ENCODE measurements around the gene FSTL3.

The FSTL3 gene

DNA sequence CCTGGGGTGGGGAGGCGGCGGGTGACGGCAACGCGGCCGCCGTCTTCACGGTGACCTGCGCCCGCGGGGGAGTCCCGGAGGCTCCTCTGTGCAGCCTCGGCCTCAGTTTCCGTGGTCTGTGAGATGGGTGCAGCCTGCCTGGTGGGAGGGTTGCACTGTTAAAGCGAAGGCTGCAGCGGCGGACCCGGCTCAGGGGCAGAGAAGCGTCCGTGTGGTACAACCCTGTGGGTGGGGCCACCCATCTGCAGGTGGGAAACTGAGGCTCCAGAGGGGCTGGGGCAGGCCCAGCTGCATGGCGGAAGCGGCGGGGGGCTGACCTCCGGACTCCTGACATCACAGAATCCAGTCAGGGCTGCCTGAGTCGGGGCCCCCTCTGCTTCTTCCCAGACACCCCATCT is 36.0 kb upstream of the FSTL3 start:
- TF ChIP-seq, protein P1, sequence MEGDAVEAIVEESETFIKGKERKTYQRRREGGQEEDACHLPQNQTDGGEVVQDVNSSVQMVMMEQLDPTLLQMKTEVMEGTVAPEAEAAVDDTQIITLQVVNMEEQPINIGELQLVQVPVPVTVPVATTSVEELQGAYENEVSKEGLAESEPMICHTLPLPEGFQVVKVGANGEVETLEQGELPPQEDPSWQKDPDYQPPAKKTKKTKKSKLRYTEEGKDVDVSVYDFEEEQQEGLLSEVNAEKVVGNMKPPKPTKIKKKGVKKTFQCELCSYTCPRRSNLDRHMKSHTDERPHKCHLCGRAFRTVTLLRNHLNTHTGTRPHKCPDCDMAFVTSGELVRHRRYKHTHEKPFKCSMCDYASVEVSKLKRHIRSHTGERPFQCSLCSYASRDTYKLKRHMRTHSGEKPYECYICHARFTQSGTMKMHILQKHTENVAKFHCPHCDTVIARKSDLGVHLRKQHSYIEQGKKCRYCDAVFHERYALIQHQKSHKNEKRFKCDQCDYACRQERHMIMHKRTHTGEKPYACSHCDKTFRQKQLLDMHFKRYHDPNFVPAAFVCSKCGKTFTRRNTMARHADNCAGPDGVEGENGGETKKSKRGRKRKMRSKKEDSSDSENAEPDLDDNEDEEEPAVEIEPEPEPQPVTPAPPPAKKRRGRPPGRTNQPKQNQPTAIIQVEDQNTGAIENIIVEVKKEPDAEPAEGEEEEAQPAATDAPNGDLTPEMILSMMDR (IDR thresholded peaks at IDR 0.05; ENCODE audit: insufficient read depth, low read length, poor library complexity, severe bottlenecking): no peak
- Histone ChIP-seq H3K27me3 (replicated peaks; ENCODE audit: control insufficient read depth, insufficient read depth, low read length) (no peaks in the 10 kb centered on the region), H3K36me3 (ENCODE audit: control insufficient read depth, insufficient read depth, low read length) (peaks cover 2% of the 10 kb centered on the region; the same call in 1 of the 2 replicates), H3K4me3 (replicated peaks; ENCODE audit: low read depth, low read length) (peak overlapping the region; percentile 28)
- DNase-seq (ENCODE audit: extremely low read depth, insufficient read length): no peak

DNA sequence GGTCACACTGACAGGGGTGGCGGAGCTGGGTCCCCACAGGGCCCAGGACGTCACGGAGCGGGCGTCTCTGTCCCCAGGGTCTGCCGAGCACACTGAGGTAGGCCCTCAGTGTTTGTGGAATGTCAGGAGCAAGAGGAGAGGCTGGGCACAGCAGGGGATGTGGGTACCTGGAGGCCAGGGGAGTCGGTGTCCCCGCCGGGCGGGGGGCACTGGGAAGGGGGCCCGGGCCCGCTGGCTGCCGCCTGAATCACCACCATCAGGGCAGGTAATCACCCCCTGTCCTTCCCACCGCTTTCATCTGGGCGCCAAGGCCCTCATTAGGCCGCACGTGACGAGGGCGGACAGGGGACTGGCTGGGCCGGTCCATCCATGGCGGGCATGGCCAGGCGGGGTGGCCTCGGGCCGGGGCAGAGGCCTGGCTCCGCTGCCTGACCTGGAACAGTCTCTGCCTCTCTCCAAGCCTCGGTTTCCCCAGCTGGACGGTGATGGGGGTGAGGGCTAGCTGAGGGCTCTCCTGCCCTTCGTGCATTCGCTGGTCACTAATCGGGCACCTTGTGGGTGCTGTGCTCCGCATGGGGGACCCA is 35.5 kb upstream of the FSTL3 start:
- DNase-seq (ENCODE audit: extremely low read depth, insufficient read length): no peak
- no peaks in the 10 kb centered on the region for H3K27me3 ChIP-seq (replicated peaks; ENCODE audit: control insufficient read depth, insufficient read depth, low read length)
- peaks cover 4% of the 10 kb centered on the region; the same call in 1 of the 2 replicates for H3K36me3 ChIP-seq (ENCODE audit: control insufficient read depth, insufficient read depth, low read length)
- H3K4me3 ChIP-seq (replicated peaks; ENCODE audit: low read depth, low read length): no peak overlapping the region
- TF ChIP-seq, protein P1 (IDR thresholded peaks at IDR 0.05; ENCODE audit: insufficient read depth, low read length, poor library complexity, severe bottlenecking): no peak

DNA sequence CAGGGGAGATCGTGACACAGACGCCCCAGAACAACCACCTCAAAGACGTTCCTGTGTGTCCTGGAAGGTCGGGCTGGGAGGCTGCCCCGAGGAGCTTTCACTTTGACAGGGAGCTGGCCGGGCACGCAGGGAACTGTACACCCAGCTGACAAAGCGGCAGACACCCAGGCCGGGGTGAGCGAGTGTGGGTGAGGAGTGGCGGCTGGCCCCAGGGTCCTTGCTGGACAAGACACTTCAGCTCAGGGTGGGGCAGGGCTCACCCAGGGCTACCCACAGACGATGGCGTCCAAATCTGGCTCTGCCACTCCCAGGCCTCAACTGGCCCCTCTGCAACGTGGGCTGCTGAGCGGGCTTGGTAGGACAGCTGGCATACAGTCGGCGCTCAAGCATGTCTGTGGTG is 34.5 kb upstream of the FSTL3 start:
- peaks cover 6% of the 10 kb centered on the region for H3K36me3 ChIP-seq (ENCODE audit: control insufficient read depth, insufficient read depth, low read length)
- TF ChIP-seq, protein P1 (IDR thresholded peaks at IDR 0.05; ENCODE audit: insufficient read depth, low read length, poor library complexity, severe bottlenecking): no peak
- no peak for DNase-seq (ENCODE audit: extremely low read depth, insufficient read length)
- no peak overlapping the region for H3K4me3 ChIP-seq (replicated peaks; ENCODE audit: low read depth, low read length)
- H3K27me3 ChIP-seq (replicated peaks; ENCODE audit: control insufficient read depth, insufficient read depth, low read length): no peaks in the 10 kb centered on the region

GRCh38 chr19:642767-643727 is 33.1 kb upstream of the FSTL3 start:
- Histone ChIP-seq H3K27me3 (replicated peaks; ENCODE audit: control insufficient read depth, insufficient read depth, low read length) (no peaks in the 10 kb centered on the region), H3K4me3 (replicated peaks; ENCODE audit: low read depth, low read length) (no peak overlapping the region), H3K36me3 (ENCODE audit: control insufficient read depth, insufficient read depth, low read length) (peaks cover 14% of the 10 kb centered on the region)
- TF ChIP-seq, protein P1 (IDR thresholded peaks at IDR 0.05; ENCODE audit: insufficient read depth, low read length, poor library complexity, severe bottlenecking): no peak
- no peak for DNase-seq (ENCODE audit: extremely low read depth, insufficient read length)

DNA sequence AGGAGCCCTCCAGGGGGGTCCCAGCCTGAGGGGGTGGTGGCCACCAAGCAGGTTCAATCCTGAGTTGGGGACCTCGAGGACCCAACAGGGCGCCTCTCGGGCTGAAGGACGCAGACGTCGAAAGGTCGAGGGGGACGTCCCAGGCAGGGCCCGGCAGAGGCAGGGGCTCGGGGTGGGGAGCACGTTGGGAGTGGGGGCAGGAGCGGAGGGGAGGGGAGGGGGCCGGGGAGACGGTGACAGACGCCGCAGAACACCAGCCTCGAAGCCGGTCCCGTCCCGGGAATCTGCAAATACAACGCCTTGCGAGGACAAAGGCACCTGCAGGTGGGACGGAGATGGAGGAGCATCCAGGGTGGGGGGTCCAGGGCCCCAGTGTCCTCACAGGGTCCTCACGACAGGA is 32.5 kb upstream of the FSTL3 start:
- no peak for DNase-seq (ENCODE audit: extremely low read depth, insufficient read length)
- H3K27me3 ChIP-seq (replicated peaks; ENCODE audit: control insufficient read depth, insufficient read depth, low read length): no peaks in the 10 kb centered on the region
- H3K4me3 ChIP-seq (replicated peaks; ENCODE audit: low read depth, low read length): no peak overlapping the region
- H3K36me3 ChIP-seq (ENCODE audit: control insufficient read depth, insufficient read depth, low read length): peaks cover 14% of the 10 kb centered on the region
- TF ChIP-seq, protein P1 (IDR thresholded peaks at IDR 0.05; ENCODE audit: insufficient read depth, low read length, poor library complexity, severe bottlenecking): no peak

Data from GM06990 (cell line).